Prostate gland (tissue), 2 donors: ENCODE data around the gene ALK.

ENCODE experiments used
- CTCF ChIP-seq, 4 experiments: fragments of 200-600 bp in 2 of 4; fragments of 450-650 bp in 2 of 4; sonication (generic) in 2 of 4; IDR thresholded peaks; 1 replicate in 3 of 4; 2 replicates in 1 of 4; pipeline ENCODE4 v1.5.1; 2016 to 2019; ENCODE audit warnings: antibody characterized with exemption in 4 of 4, mild to moderate bottlenecking in 2 of 4, moderate library complexity in 2 of 4
- POLR2A ChIP-seq: fragments of 450-650 bp; IDR thresholded peaks from one replicate; pipeline ENCODE4 v1.6.1; 2016; ENCODE audit warnings: antibody characterized with exemption, mild to moderate bottlenecking
- POLR2AphosphoS5 ChIP-seq: sonication (generic); formaldehyde crosslinking; IDR thresholded peaks from one replicate; pipeline ENCODE4 v1.6.1; 2017; ENCODE audit warnings: antibody characterized with exemption

DNA sequence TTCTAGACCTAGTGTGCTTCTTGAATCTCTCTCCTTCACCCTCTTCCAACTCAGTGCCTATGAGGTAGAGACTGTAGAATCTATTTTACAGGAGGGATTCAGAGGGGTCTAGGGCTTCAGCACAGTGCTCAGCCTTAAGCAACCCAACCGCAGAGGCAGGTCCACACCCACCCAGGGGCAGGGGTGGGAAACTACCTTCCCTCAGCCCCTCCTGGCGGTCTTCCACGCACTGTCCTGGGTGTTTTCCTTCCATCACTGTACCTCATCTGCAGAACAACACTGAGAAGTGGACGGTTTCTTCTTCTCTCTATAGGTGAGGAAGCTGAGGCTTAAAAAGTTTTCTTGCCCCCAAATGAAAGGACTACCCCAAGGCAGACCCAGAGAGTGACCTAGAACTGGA, 222.3 kb downstream of the ALK start:
- TF ChIP-seq CTCF (IDR thresholded peaks at IDR 0.05) (no peak), POLR2A (no peak), POLR2AphosphoS5 (no peak)
